NB4 (cell line): Measurements from ENCODE around the gene REPS1.

Source experiments
- MAX ChIP-seq: IDR thresholded peaks from 2 replicates; pipeline ENCODE4 v1.6.1; 2011; ENCODE audit warnings: low read depth, low read length
- MYC ChIP-seq: IDR thresholded peaks from 2 replicates; pipeline ENCODE4 v1.6.1; 2011; ENCODE audit warnings: low read depth, low read length
- POLR2A ChIP-seq: IDR thresholded peaks from 2 replicates; pipeline ENCODE4 v1.6.1; 2011; ENCODE audit warnings: mild to moderate bottlenecking; ENCODE audit not compliant: insufficient read length; ENCODE audit errors: extremely low read depth
- TF ChIP-seq, protein P1 (sequence below): IDR thresholded peaks from one replicate; pipeline ENCODE4 v1.5.1; 2012; ENCODE audit warnings: low read depth, low read length

GRCh38 chr6:138965291-138965874 is 22.7 kb downstream of the REPS1 start:
- TF ChIP-seq, protein P1, sequence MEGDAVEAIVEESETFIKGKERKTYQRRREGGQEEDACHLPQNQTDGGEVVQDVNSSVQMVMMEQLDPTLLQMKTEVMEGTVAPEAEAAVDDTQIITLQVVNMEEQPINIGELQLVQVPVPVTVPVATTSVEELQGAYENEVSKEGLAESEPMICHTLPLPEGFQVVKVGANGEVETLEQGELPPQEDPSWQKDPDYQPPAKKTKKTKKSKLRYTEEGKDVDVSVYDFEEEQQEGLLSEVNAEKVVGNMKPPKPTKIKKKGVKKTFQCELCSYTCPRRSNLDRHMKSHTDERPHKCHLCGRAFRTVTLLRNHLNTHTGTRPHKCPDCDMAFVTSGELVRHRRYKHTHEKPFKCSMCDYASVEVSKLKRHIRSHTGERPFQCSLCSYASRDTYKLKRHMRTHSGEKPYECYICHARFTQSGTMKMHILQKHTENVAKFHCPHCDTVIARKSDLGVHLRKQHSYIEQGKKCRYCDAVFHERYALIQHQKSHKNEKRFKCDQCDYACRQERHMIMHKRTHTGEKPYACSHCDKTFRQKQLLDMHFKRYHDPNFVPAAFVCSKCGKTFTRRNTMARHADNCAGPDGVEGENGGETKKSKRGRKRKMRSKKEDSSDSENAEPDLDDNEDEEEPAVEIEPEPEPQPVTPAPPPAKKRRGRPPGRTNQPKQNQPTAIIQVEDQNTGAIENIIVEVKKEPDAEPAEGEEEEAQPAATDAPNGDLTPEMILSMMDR, result no peak
- TF ChIP-seq MYC (no peak), POLR2A (no peak), MAX (no peak)
